Stimulated activated CD8-positive, alpha-beta memory T cell treated with anti-CD3 and anti-CD28 coated beads, Interleukin-2, amount 100 ng/mL, for 48 hours (primary cell): ENCODE data around the gene TMEM43.

Experiments
- DNase-seq, 2 donors: peaks; one replicate each; pipeline ENCODE4 v3.0.0-alpha.2; 2020; ENCODE audit warnings: low read depth in 2 of 2

TMEM43 gene

GRCh38 chr3:14121859-14122258 lies 3.0 kb upstream of the TMEM43 start:
- no peak for DNase-seq

- DNase-seq, result no peak
These were observed 2.6 kb upstream of the TMEM43 start for GRCh38 chr3:14122301-14122700.

GRCh38 chr3:14123308-14124222 lies 1.3 kb upstream of the TMEM43 start:
- no peak for DNase-seq

- DNase-seq, result peak; percentile 37 to 44
These were observed 633 bp upstream of the TMEM43 start for GRCh38 chr3:14124223-14124614.

DNA sequence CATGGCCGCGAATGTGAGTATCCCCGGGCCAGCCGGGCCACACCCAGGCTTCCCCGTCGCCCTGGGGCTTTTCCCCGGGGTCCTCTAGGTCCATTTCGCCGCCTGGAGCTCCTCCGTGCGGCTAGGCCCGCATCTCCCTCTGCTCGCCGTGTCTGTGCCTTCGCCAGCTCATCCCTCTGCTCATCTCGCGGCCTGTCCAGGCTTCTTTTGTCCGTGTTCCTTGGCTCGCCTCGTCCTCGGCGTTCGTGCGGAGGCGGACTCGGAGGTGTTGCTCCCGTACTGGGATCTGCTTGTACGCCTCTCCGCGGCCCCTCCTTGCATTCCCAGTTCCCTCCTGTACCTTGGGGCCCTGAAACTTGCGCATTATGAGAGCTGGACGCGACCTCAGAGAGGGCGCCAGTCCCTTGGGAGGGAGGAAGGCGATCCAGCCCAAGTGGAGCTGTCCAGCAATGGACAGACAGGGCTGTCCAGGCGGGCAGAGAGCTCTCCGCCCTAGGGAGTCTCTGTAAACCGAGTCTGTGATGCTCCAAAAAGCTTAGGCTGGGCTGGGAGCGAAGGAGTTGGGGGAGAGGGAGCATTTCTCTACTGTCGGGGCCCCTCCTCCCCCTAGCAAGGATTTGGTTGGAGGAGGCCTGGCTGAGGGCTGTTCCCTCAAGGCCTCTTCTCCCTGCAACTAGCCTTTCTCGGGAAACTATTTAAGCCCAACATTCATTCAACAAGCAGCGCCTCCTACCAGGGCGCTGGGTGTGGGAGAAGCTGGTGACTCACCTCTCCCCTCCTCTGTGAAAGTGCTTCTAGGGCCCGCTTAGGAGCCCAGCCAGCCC lies 553 bp downstream of the TMEM43 start:
- DNase-seq, result peak; percentile 46 to 48

DNA sequence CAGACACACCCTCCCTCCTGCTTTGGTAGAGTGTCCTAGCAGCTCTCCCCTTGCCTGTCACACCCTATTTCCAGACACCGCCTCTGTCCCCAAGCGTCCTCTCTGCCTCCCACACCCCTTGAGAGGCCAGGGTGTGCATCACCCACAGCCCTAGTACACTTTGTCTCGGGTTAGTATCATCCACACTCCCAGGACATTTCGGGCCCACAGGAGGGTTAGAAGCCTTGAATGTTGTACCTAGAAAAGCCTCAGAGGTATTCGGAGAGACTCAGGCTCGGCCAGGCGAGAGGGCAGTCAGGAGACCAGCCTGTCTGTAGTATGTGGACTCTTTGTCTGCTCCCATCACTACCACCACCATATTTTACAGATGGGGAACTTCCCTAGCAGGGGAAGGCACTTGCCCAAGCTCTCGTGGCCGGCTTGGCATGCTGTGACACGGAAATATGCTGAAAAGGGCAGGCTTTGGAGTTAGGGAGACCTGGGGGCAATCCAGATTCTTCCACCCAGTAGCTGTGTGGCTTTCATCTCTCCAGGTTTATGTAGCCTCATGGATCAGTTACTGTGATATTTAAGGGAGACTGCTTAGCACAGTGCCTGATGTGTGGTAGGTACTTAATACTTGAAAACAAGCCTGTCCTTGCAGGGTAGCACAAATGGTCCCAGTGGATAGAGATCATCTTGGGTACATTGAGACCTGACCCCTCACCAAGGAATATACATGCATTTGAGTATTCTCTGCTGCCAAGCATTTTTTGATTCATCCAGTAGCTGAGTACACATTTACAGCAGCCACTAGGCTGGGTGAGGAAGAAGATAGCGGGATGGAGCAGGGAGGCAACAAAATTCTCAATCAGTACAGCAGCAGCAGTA lies 1.4 kb downstream of the TMEM43 start:
- DNase-seq, result no peak

- DNase-seq, result no peak
These were observed 2.1 kb downstream of the TMEM43 start for GRCh38 chr3:14126887-14127505.

GRCh38 chr3:14127516-14128161 lies 2.8 kb downstream of the TMEM43 start:
- no peak for DNase-seq

- DNase-seq, result no peak
These were observed 3.9 kb downstream of the TMEM43 start for GRCh38 chr3:14128724-14129123.

- DNase-seq, result no peak
These were observed 4.4 kb downstream of the TMEM43 start for GRCh38 chr3:14129296-14129695.

GRCh38 chr3:14130230-14130629 lies 5.4 kb downstream of the TMEM43 start:
- DNase-seq, result no peak

GRCh38 chr3:14130707-14131106 lies 5.9 kb downstream of the TMEM43 start:
- DNase-seq, result no peak

DNA sequence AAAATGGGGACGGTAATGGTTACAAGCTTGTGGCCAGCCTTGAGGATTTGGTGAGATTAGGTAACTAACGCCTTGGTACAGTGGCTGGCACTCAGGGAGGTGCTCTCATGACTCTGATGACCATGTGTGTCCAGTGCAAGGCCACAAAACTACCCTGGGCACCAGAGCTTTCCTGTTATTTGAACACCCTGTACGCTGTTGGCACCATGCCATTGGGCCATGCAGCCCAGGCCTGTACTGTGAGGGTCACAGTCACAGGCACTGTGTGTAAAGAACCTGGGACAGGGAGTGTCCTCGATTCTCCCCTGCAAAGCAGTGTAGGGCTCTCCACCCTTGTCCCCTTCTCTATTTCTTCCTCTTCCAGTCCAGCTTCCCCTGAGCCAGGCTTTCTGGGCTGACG lies 6.3 kb downstream of the TMEM43 start:
- no peak for DNase-seq

GRCh38 chr3:14132120-14132519 lies 7.3 kb downstream of the TMEM43 start:
- DNase-seq, result no peak

DNA sequence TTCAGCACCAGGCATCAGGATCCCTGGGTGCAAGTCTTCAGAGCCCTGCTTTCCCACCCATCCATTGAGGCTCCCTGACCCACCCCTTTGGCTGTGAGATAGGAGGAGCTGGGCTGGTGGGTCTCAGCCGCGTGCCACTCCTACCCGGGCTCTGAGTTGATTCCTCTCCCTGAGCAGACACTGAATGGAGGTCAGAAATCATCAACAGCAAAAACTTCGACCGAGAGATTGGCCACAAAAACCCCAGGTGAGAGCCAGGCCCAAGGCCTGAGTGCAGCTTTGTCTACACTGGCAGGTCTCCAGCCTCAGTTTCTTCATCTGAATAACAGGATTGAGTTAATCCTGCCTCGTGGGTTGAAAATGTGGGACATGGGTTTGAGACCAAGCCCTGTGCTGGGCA lies 7.8 kb downstream of the TMEM43 start:
- DNase-seq, result no peak

GRCh38 chr3:14133188-14133800 lies 8.4 kb downstream of the TMEM43 start:
- no peak for DNase-seq

- DNase-seq, result no peak
These were observed 9.0 kb downstream of the TMEM43 start for GRCh38 chr3:14133876-14134275.

DNA sequence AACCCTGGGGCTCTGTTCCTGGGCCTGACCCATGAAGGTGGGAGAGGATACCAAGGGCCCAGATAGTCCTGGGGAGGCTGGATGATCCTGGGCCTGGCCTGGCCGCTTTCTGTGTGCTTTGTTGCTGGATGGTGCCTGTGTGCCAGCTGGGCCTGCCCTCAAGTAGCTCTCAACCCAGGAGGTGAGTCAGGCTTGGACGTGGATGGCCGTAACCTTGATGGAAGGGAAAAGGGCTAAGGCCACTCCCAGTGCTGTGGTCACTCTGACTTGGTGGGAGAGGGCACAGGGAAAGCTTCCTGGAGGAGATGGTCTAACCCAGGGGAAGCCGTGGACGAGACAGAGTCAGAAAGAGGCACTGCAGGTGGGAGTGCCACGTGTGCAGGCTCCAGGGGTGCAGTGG lies 9.4 kb downstream of the TMEM43 start:
- DNase-seq, result no peak

DNA sequence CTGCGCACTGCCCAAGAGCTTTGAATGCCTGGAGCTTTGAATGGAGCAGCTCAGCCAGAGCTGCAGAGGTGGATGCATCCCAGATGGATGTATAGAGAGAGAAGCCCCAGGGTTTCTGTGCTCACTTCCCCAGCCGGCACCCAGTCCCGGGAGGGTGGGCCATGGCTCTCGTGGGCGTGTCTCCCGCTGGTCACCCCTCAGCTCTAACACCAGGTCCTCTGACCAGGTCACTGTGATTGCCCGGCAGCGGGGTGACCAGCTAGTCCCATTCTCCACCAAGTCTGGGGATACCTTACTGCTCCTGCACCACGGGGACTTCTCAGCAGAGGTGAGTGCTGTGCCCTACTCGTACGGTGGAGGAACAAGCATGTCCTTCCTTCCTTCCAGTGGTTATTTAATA lies 10.7 kb downstream of the TMEM43 start:
- no peak for DNase-seq

DNA sequence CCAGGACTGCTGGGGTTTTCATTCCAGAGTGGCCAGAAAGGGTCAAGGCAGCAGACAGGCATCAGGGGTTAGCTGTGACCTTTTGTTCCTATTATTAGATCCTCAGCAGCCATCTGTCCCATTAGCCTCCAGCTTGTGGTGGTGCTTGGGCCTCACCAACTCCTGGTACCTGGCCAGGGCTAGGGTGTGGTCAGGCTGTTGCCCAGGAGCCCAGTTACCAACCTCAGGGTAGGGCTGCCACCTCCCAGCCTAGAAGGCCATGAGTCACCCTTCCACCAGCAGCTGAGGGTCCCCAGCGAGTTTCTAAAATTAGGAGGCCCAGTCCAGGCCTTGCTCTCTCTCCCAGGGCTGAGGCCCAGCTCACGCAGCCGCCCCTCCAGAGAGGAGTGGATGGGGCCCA lies 12.2 kb downstream of the TMEM43 start:
- DNase-seq, result no peak

DNA sequence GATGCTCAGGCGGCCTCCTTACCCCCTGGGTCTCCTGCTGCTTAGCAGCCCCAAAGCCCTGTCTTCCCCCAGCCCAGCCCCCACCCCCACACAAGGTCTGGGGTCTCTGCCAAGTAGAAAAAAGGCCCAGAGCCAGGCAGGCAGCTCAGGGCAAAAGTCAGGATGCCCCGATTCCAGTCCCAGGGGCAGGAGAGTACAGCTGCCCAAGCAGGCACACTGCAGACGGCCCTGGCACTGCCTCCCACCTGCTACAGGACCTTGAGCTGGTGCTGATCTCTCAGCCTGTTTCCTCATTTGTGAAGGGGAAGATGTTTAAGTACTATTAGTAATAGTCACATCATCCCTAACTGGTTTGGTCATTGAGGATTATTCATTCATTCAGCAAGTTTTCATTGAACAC lies 12.6 kb downstream of the TMEM43 start:
- DNase-seq, result no peak
